OCI-LY3 (cell line): ENCODE data around the gene CA12.
A peak's percentile ranks its signal among the peaks of the same experiment; 100 is the strongest.
"Not testable (repeated sequence)": the region's sequence is repeated elsewhere in the genome, so short reads cannot be mapped to it uniquely, and the experiment has no call there.

Experiments used
- H2AFZ ChIP-seq: fragments of 200-600, 300-600 bp; shearing (Covaris generic); 2 replicates; pipeline ENCODE4 v1.6.0; 2014; ENCODE audit warnings: antibody characterized with exemption, low read depth, low read length
- H3K27ac ChIP-seq: fragments of 200-600, 300-600 bp; sonication (generic); 2 replicates; pipeline ENCODE4 v1.5.1; 2014; ENCODE audit warnings: mild to moderate bottlenecking, low read length, moderate library complexity, mixed read lengths
- H3K27me3 ChIP-seq: fragments of 200-600, 300-600 bp; sonication (generic); 2 replicates; pipeline ENCODE4 v1.6.1; 2014; ENCODE audit warnings: low read depth, low read length, mixed read lengths
- H3K36me3 ChIP-seq: fragments of 200-600, 300-600 bp; sonication (generic); replicated peaks from 2 replicates; pipeline ENCODE3; 2014; ENCODE audit warnings: low read depth, low read length, mixed read lengths
- H3K4me1 ChIP-seq: fragments of 300-600, 200-600 bp; sonication (generic); 2 replicates; pipeline ENCODE4 v1.6.1; 2014; ENCODE audit warnings: low read length, mixed read lengths
- H3K4me2 ChIP-seq: fragments of 200-600, 300-600 bp; sonication (generic); 2 replicates; pipeline ENCODE4 v1.6.1; 2014; ENCODE audit warnings: low read length, mixed read lengths
- H3K4me3 ChIP-seq: fragments of 300-600, 200-600 bp; sonication (generic); 2 replicates; pipeline ENCODE4 v1.5.1; 2014; ENCODE audit warnings: antibody characterized with exemption, mild to moderate bottlenecking, low read length, moderate library complexity
- H3K79me2 ChIP-seq: fragments of 300-600, 200-600 bp; shearing (Covaris generic); 2 replicates; pipeline ENCODE4 v1.6.1; 2014; ENCODE audit warnings: mild to moderate bottlenecking, low read length, mixed read lengths
- H3K9ac ChIP-seq: fragments of 300-600, 200-600 bp; shearing (Covaris generic); 2 replicates; pipeline ENCODE4 v1.6.0; 2014; ENCODE audit warnings: mild to moderate bottlenecking, low read length, moderate library complexity
- H3K9me3 ChIP-seq: fragments of 200-600, 300-600 bp; shearing (Covaris generic); 2 replicates; pipeline ENCODE4 v1.6.1; 2014; ENCODE audit warnings: low read length, mixed read lengths; ENCODE audit not compliant: insufficient read depth
- H4K20me1 ChIP-seq: fragments of 200-600, 300-600 bp; sonication (generic); 2 replicates; pipeline ENCODE4 v1.6.1; 2016; ENCODE audit warnings: low read length, mixed read lengths; ENCODE audit not compliant: insufficient read depth
- CTCF ChIP-seq: fragments of 200-600, 300-600 bp; sonication (generic); IDR thresholded peaks from 2 replicates; pipeline ENCODE4 v1.5.1; 2014; ENCODE audit warnings: antibody characterized with exemption, low read length, low read depth
- EZH2phosphoT487 ChIP-seq: fragments of 200-600 bp; shearing (Covaris generic); IDR thresholded peaks from 2 replicates; pipeline ENCODE4 v1.6.1; 2018; ENCODE audit warnings: antibody characterized with exemption, mixed run types, low read depth

Gene CA12

GRCh38 chr15:63348392-63348791, 33.3 kb downstream of the CA12 start:
- H4K20me1 ChIP-seq, result no peaks in the 10 kb centered on the region
- H3K9ac ChIP-seq, result no peak overlapping the region
- no peaks in the 10 kb centered on the region for H3K9me3 ChIP-seq
- no peak overlapping the region for H3K27ac ChIP-seq
- H2AFZ ChIP-seq, result no peak overlapping the region
- peaks cover 3% of the 10 kb centered on the region for H3K4me1 ChIP-seq
- H3K4me3 ChIP-seq, result no peak overlapping the region
- no peaks in the 10 kb centered on the region for H3K36me3 ChIP-seq
- TF ChIP-seq CTCF (no peak), EZH2phosphoT487 (no peak)
- no peak overlapping the region for H3K4me2 ChIP-seq
- H3K79me2 ChIP-seq, result no peaks in the 10 kb centered on the region
- H3K27me3 ChIP-seq, result peaks cover 19% of the 10 kb centered on the region

GRCh38 chr15:63347074-63347857, 34.4 kb downstream of the CA12 start:
- Histone ChIP-seq H3K36me3 (no peaks in the 10 kb centered on the region), H3K27ac (no peak overlapping the region), H3K4me3 (no peak overlapping the region), H3K4me1 (peaks cover 11% of the 10 kb centered on the region), H3K9ac (no peak overlapping the region), H3K79me2 (no peaks in the 10 kb centered on the region), H3K4me2 (no peak overlapping the region), H3K27me3 (peaks cover 19% of the 10 kb centered on the region), H4K20me1 (no peaks in the 10 kb centered on the region), H3K9me3 (no peaks in the 10 kb centered on the region), H2AFZ (no peak overlapping the region)
- TF ChIP-seq CTCF (no peak), EZH2phosphoT487 (no peak)

GRCh38 chr15:63345391-63345752, 36.3 kb downstream of the CA12 start:
- Histone ChIP-seq H3K4me2 (no peak overlapping the region), H3K9me3 (no peaks in the 10 kb centered on the region), H3K4me3 (no peak overlapping the region), H3K79me2 (no peaks in the 10 kb centered on the region), H3K27ac (no peak overlapping the region), H4K20me1 (no peaks in the 10 kb centered on the region), H3K4me1 (peaks cover 11% of the 10 kb centered on the region), H3K9ac (no peak overlapping the region), H3K27me3 (peaks cover 23% of the 10 kb centered on the region), H2AFZ (no peak overlapping the region), H3K36me3 (no peaks in the 10 kb centered on the region)
- TF ChIP-seq CTCF (no peak), EZH2phosphoT487 (no peak)

GRCh38 chr15:63344731-63345390, 36.8 kb downstream of the CA12 start:
- Histone ChIP-seq H3K9ac (no peak overlapping the region), H3K36me3 (no peaks in the 10 kb centered on the region), H3K4me3 (no peak overlapping the region), H3K4me2 (no peak overlapping the region), H2AFZ (no peak overlapping the region), H3K27me3 (peaks cover 28% of the 10 kb centered on the region), H3K27ac (no peak overlapping the region), H4K20me1 (no peaks in the 10 kb centered on the region), H3K4me1 (peaks cover 11% of the 10 kb centered on the region), H3K9me3 (no peaks in the 10 kb centered on the region), H3K79me2 (no peaks in the 10 kb centered on the region)
- TF ChIP-seq EZH2phosphoT487 (no peak), CTCF (no peak)

GRCh38 chr15:63342996-63343562, 38.6 kb downstream of the CA12 start:
- H3K4me2 ChIP-seq, result peak overlapping the region; percentile 42
- H2AFZ ChIP-seq, H3K4me3 ChIP-seq, H3K27ac ChIP-seq, H3K79me2 ChIP-seq, H3K9ac ChIP-seq, H3K9me3 ChIP-seq, H4K20me1 ChIP-seq, H3K36me3 ChIP-seq: not testable (repeated sequence)
- peaks cover 35% of the 10 kb centered on the region for H3K27me3 ChIP-seq
- H3K4me1 ChIP-seq, result peaks cover 11% of the 10 kb centered on the region
